K562 treated with DMSO at 1 percent for 4 hours (cell line): ENCODE data around the gene SNX30. TPM values are rescaled to one million over a fixed set of nuclear protein-coding genes. Genes with fewer than 3 reads are reported as not detected.

Source experiments
- total RNA-seq: library from RNA; unstranded; fragments of 300-600 nt; gene quantifications from 2 replicates; pipeline ENCODE4 v1.2.3, GENCODE V29; 2022; ENCODE audit not compliant: insufficient read depth

The SNX30 gene, protein sequence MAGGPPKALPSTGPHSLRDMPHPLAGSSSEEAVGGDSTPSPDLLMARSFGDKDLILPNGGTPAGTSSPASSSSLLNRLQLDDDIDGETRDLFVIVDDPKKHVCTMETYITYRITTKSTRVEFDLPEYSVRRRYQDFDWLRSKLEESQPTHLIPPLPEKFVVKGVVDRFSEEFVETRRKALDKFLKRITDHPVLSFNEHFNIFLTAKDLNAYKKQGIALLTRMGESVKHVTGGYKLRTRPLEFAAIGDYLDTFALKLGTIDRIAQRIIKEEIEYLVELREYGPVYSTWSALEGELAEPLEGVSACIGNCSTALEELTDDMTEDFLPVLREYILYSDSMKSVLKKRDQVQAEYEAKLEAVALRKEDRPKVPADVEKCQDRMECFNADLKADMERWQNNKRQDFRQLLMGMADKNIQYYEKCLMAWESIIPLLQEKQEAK
- total RNA-seq, result 4.6 and 5.9 TPM in 2 replicates

DNA sequence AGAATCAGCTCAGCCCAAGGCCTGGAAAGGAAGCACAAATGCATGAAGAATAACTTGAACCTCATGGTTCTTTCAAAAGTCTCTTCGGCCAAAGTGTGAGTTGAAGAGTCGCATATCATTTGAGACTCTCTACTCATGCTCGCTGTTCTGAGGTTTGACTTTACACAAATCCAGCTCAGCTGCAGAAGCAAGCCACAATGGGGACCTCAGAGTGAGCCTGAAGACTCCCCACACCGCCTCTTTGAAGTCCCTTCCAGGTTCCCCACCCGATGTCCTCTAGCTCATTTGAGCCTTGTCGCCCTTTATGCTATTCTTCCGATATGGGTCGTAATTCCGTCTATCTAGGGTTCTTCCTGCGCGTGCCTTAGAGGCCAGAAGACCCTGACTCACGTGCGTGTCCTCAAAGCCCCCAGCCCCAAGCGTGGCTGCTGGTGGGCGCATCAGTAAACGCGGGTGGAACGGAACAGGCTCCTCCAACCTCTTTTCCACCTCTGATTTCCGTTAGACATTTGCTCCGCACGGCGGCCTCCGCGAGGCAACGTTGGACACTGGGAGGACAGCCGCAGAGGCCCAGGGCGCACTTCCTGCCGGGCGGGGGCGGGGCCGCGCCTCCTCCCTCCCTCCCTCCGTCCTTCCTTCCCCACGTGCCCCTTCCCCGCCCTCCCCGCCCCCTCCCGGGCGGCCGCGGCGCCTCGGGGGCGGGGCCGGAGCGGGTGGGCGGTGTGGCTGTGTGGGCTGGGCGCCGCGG is at the start of gene SNX30:
TSS of gene SNX30 (plus strand) at position 745 of the 748 bp plus-strand sequence. CDS start 242 bp downstream, outside the sequence.

DNA sequence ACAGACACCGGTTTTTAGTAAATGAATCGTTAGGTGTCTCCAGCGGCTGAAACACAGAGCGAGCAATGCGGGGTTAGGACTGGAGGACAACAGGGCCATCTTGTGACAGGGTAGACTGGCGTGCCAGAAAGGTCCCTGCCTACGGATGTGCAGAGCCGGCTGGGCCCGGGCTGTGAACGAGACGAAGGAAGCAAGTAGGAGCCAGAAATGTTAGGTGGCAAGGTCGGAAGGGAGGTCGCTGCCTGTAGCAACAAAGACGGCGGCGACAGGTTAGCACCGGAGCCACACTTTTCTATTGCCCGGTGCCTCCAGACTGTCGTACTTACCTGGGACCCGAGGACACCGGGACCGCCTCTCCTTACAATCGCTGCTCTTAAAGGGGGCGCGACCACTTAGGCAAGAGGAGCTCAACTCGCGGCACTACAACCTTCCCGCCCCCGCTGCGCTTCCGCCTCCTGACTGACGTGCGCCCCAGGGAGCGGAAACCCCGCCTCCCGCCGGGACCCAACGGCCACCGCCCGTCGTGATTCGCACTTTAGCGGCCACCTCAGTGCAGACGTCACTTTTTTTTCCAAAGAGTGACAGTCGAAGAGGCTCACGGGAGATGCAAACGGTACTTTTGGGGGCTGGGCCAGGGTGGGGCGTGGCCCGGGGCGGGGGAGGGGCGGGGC is 32.8 kb upstream of the SNX30 start, which contains the start of gene INIP:
TSS of gene INIP (minus strand) at position 457 of the 671 bp plus-strand sequence. CDS start 1,632 bp downstream, outside the sequence.

GRCh38 chr9:112890106-112891081 is 139.8 kb downstream of the SNX30 start, which contains the start of gene SLC46A2:
Gene SLC46A2, minus strand, starts transcription at chr9:112890876. Its CDS starts 195 bp downstream, at chr9:112890681.

Other genes starting within 250 kb of the SNX30 start
- 21.6 and 28.8 TPM in 2 replicates for gene INIP, start 32.6 kb upstream of the SNX30 start, total RNA-seq
- gene SLC46A2, start 140.1 kb downstream of the SNX30 start, total RNA-seq, result not detected in 2 replicates